GM12878 (cell line): ENCODE results near the gene SLC50A1. TPM values are rescaled to one million over a fixed set of nuclear protein-coding genes. Genes with fewer than 3 reads are reported as not detected.

Source experiments
- CHD1 ChIP-seq: IDR thresholded peaks from 2 replicates; pipeline ENCODE4 v1.6.1; 2012; ENCODE audit warnings: low read depth, low read length, improper control_type of control experiment
- HDGF ChIP-seq: fragments of 450-650 bp; IDR thresholded peaks from 2 replicates; pipeline ENCODE4 v1.6.1; 2016; ENCODE audit warnings: antibody characterized with exemption
- KDM1A ChIP-seq: fragments of 200-600 bp; sonication (generic); IDR thresholded peaks from 2 replicates; pipeline ENCODE4 v1.6.1; 2016; ENCODE audit warnings: borderline replicate concordance
- LARP7 ChIP-seq: fragments of 450-650 bp; IDR thresholded peaks from 2 replicates; pipeline ENCODE4 v1.6.1; 2017; ENCODE audit warnings: mild to moderate bottlenecking
- MEF2A ChIP-seq: IDR thresholded peaks from 2 replicates; pipeline ENCODE4 v1.6.1; 2011; ENCODE audit warnings: low read depth, mild to moderate bottlenecking, low read length, moderate library complexity; ENCODE audit not compliant: insufficient read depth
- MLLT1 ChIP-seq: fragments of 450-650 bp; IDR thresholded peaks from 2 replicates; pipeline ENCODE4 v1.6.1; 2016; ENCODE audit warnings: mild to moderate bottlenecking
- NBN ChIP-seq: fragments of 450-650 bp; IDR thresholded peaks from 2 replicates; pipeline ENCODE4 v1.6.1; 2016
- NFIC ChIP-seq: IDR thresholded peaks from 2 replicates; pipeline ENCODE4 v1.6.1; 2012; ENCODE audit warnings: low read depth, mild to moderate bottlenecking, inconsistent platforms, low read length, moderate library complexity
- NFYB ChIP-seq: IDR thresholded peaks from 2 replicates; pipeline ENCODE4 v1.6.1; 2011; ENCODE audit warnings: low read depth, mild to moderate bottlenecking, low read length, improper control_type of control experiment, moderate library complexity; ENCODE audit not compliant: insufficient read depth
- PAX8 ChIP-seq: fragments of 450-650 bp; IDR thresholded peaks from 2 replicates; pipeline ENCODE4 v1.6.1; 2017; ENCODE audit warnings: mild to moderate bottlenecking, moderate library complexity
- RAD21 ChIP-seq: IDR thresholded peaks from 2 replicates; pipeline ENCODE4 v1.6.1; 2011; ENCODE audit warnings: mild to moderate bottlenecking, low read depth, low read length, moderate library complexity; ENCODE audit not compliant: insufficient read depth
- RB1 ChIP-seq: fragments of 450-650 bp; formaldehyde crosslinking; IDR thresholded peaks from 2 replicates; pipeline ENCODE4 v1.6.1; 2017; ENCODE audit warnings: mild to moderate bottlenecking, borderline replicate concordance
- RFX5 ChIP-seq: IDR thresholded peaks from 2 replicates; pipeline ENCODE4 v1.6.1; 2011; ENCODE audit warnings: low read depth, low read length, improper control_type of control experiment
- SIN3A ChIP-seq: IDR thresholded peaks from 2 replicates; pipeline ENCODE4 v1.6.1; 2012; ENCODE audit warnings: low read depth, low read length, improper control_type of control experiment
- SIX5 ChIP-seq: IDR thresholded peaks from 2 replicates; pipeline ENCODE4 v1.6.1; 2011; ENCODE audit warnings: mild to moderate bottlenecking, low read depth, low read length, moderate library complexity; ENCODE audit not compliant: severe bottlenecking
- SPI1 ChIP-seq: IDR thresholded peaks from 2 replicates; pipeline ENCODE4 v1.6.1; 2011; ENCODE audit warnings: low read depth, mild to moderate bottlenecking, low read length, moderate library complexity, borderline replicate concordance; ENCODE audit not compliant: insufficient read depth
- TBL1XR1 ChIP-seq: IDR thresholded peaks from 2 replicates; pipeline ENCODE4 v1.6.1; 2012; ENCODE audit warnings: low read depth, low read length, improper control_type of control experiment
- ZZZ3 ChIP-seq: IDR thresholded peaks from 2 replicates; pipeline ENCODE4 v1.6.1; 2011; ENCODE audit warnings: low read depth; ENCODE audit not compliant: control insufficient read depth, insufficient read length
- polyA plus RNA-seq, 11 experiments: library from polyadenylated mRNA; depleted of rRNA in 4 of 11; unstranded in 6 of 11; stranded (reverse) in 5 of 11; fragments of >200 nt; fragmentation: Nextera tagmentation in 4 of 11; fragmentation: Illumina TruSeq in 1 of 11; extraction: Ambion mirVana in 4 of 11; extraction: Trizol in 1 of 11; gene quantifications; 1 replicate in 1 of 11; 2 replicates in 10 of 11; pipeline versions ENCODE4 v1.2.1 to v1.2.3, GENCODE V29; 2011 to 2016; ENCODE audit warnings: inconsistent platforms in 2 of 11, missing spikeins in 2 of 11, low read depth in 1 of 11
- total RNA-seq, 4 experiments: library from RNA; depleted of rRNA in 3 of 4; stranded (reverse); fragments of >200 nt in 3 of 4; fragmentation: Illumina TruSeq in 1 of 4; extraction: Trizol in 1 of 4; gene quantifications; 2 replicates each; pipeline versions ENCODE4 v1.2.1 to v1.2.3, GENCODE V29; 2013 to 2021
- TF ChIP-seq, protein P1 (sequence below): fragments of 450-650 bp; IDR thresholded peaks from 2 replicates; pipeline ENCODE4 v1.6.1; 2017; ENCODE audit warnings: low read depth, mild to moderate bottlenecking, moderate library complexity
- TF ChIP-seq, protein P2 (sequence below): fragments of 450-650 bp; IDR thresholded peaks from 2 replicates; pipeline ENCODE4 v1.6.1; 2017; ENCODE audit warnings: antibody characterized with exemption, mild to moderate bottlenecking, moderate library complexity
- TF ChIP-seq, protein P3 (sequence below): IDR thresholded peaks from 2 replicates; pipeline ENCODE4 v1.6.1; 2011; ENCODE audit warnings: borderline replicate concordance, low read depth, mild to moderate bottlenecking, moderate library complexity, mixed read lengths, low read length; ENCODE audit not compliant: insufficient read depth; ENCODE audit errors: extremely low read length
- TF ChIP-seq, protein P4 (sequence below), 3 experiments: IDR thresholded peaks in 2 of 3; conservative IDR thresholded peaks in 1 of 3; 2 replicates each; pipeline ENCODE4 v1.5.1; 2011; ENCODE audit warnings: low read depth in 3 of 3, low read length in 3 of 3, mild to moderate bottlenecking in 3 of 3, control low read depth in 2 of 3, moderate library complexity in 2 of 3, inconsistent platforms in 1 of 3, mixed read lengths in 1 of 3; ENCODE audit not compliant: control insufficient read depth in 2 of 3, insufficient read depth in 1 of 3; ENCODE audit errors: extremely low read depth in 1 of 3

Gene SLC50A1
- total and polyA plus RNA-seq, 10 of the 15 experiments (the other 5 are each of a cell fraction or from before 2014, with no cell fraction given), result 32.5 to 85.6 (median 54.0) TPM

DNA sequence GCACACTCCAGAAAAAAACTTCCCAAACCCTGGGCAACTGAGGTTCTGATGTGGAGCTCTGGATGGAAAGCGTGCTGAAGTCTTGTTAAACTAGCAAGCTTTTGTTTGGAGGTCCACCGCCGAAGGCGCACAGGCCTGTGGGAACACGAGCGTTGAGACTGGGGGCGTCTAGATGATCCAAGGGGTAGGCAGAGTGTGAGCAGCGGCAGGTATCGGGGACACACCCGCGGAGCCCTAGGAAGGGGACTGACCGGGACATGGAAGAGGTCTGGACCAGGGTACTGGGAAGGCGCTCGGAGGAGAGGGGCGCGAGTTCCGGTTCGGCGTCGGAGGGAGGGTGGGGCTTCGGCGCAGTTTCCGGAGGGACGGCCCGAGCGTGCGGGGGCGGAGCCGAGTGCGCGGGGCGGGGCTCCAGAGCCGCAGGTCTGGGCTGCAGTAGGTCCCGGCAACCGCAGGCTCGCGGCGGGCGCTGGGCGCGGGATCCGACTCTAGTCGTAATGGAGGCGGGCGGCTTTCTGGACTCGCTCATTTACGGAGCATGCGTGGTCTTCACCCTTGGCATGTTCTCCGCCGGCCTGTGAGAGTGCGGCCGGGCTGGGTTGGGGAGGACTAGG lies at the start of gene SLC50A1 (continued):
- no peak for TF ChIP-seq NFIC
- no peak for TF ChIP-seq NFYB
- no peak for TF ChIP-seq NBN
- TF ChIP-seq, protein P1, sequence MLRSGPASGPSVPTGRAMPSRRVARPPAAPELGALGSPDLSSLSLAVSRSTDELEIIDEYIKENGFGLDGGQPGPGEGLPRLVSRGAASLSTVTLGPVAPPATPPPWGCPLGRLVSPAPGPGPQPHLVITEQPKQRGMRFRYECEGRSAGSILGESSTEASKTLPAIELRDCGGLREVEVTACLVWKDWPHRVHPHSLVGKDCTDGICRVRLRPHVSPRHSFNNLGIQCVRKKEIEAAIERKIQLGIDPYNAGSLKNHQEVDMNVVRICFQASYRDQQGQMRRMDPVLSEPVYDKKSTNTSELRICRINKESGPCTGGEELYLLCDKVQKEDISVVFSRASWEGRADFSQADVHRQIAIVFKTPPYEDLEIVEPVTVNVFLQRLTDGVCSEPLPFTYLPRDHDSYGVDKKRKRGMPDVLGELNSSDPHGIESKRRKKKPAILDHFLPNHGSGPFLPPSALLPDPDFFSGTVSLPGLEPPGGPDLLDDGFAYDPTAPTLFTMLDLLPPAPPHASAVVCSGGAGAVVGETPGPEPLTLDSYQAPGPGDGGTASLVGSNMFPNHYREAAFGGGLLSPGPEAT, result 0 out of 2 replicates have a peak, but pooled peaks have one; percentile 13
- no peak for TF ChIP-seq PAX8
- no peak for TF ChIP-seq TBL1XR1
- TF ChIP-seq, protein P2, sequence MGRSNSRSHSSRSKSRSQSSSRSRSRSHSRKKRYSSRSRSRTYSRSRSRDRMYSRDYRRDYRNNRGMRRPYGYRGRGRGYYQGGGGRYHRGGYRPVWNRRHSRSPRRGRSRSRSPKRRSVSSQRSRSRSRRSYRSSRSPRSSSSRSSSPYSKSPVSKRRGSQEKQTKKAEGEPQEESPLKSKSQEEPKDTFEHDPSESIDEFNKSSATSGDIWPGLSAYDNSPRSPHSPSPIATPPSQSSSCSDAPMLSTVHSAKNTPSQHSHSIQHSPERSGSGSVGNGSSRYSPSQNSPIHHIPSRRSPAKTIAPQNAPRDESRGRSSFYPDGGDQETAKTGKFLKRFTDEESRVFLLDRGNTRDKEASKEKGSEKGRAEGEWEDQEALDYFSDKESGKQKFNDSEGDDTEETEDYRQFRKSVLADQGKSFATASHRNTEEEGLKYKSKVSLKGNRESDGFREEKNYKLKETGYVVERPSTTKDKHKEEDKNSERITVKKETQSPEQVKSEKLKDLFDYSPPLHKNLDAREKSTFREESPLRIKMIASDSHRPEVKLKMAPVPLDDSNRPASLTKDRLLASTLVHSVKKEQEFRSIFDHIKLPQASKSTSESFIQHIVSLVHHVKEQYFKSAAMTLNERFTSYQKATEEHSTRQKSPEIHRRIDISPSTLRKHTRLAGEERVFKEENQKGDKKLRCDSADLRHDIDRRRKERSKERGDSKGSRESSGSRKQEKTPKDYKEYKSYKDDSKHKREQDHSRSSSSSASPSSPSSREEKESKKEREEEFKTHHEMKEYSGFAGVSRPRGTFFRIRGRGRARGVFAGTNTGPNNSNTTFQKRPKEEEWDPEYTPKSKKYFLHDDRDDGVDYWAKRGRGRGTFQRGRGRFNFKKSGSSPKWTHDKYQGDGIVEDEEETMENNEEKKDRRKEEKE, result no peak
- TF ChIP-seq SPI1, result no peak
- no peak for TF ChIP-seq RFX5
- TF ChIP-seq ZZZ3, result no peak
- no peak for TF ChIP-seq HDGF
- no peak for TF ChIP-seq SIX5
- TF ChIP-seq RAD21, result no peak
- no peak for TF ChIP-seq KDM1A
- TF ChIP-seq SIN3A, result peak; percentile 43; the same call in 1 of the 2 replicates
- no peak for TF ChIP-seq CHD1
- TF ChIP-seq, protein P3, sequence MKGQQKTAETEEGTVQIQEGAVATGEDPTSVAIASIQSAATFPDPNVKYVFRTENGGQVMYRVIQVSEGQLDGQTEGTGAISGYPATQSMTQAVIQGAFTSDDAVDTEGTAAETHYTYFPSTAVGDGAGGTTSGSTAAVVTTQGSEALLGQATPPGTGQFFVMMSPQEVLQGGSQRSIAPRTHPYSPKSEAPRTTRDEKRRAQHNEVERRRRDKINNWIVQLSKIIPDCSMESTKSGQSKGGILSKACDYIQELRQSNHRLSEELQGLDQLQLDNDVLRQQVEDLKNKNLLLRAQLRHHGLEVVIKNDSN, result no peak
- 0 out of 2 replicates have a peak, but pooled peaks have one; percentile 14 for TF ChIP-seq MEF2A
- no peak; the same call in 1 of the 2 replicates for TF ChIP-seq LARP7
- TF ChIP-seq, protein P4, sequence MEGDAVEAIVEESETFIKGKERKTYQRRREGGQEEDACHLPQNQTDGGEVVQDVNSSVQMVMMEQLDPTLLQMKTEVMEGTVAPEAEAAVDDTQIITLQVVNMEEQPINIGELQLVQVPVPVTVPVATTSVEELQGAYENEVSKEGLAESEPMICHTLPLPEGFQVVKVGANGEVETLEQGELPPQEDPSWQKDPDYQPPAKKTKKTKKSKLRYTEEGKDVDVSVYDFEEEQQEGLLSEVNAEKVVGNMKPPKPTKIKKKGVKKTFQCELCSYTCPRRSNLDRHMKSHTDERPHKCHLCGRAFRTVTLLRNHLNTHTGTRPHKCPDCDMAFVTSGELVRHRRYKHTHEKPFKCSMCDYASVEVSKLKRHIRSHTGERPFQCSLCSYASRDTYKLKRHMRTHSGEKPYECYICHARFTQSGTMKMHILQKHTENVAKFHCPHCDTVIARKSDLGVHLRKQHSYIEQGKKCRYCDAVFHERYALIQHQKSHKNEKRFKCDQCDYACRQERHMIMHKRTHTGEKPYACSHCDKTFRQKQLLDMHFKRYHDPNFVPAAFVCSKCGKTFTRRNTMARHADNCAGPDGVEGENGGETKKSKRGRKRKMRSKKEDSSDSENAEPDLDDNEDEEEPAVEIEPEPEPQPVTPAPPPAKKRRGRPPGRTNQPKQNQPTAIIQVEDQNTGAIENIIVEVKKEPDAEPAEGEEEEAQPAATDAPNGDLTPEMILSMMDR (IDR thresholded peaks at IDR 0.05 in 2 of 3, conservative IDR thresholded peaks at IDR 0.05 in 1 of 3; ENCODE audit: control insufficient read depth in 2 of 3, extremely low read depth in 1 of 3, insufficient read depth in 1 of 3, low read depth in 3 of 3, low read length in 3 of 3), result no peak
- no peak; the same call in 1 of the 2 replicates for TF ChIP-seq MLLT1
- TF ChIP-seq RB1, result 0 out of 2 replicates have a peak, but pooled peaks have one; percentile 19
